SU-DHL-6 (cell line): ENCODE data around the gene DPH1.

Source experiments
- H2AFZ ChIP-seq: fragments of 200-600 bp; sonication (generic); 2 replicates; pipeline ENCODE4 v1.6.1; 2014; ENCODE audit warnings: low read depth, mild to moderate bottlenecking, moderate library complexity, mixed read lengths, antibody characterized with exemption, low read length; ENCODE audit not compliant: severe bottlenecking
- H3F3A ChIP-seq: fragments of 200-600 bp; shearing (Covaris generic); 2 replicates; pipeline ENCODE4 v1.6.0; 2016; ENCODE audit warnings: antibody characterized with exemption, mild to moderate bottlenecking; ENCODE audit not compliant: insufficient read depth
- H3K27ac ChIP-seq: fragments of 200-600 bp; sonication (generic); 2 replicates; pipeline ENCODE4 v1.5.1; 2016; ENCODE audit warnings: low read depth, mild to moderate bottlenecking, low read length, moderate library complexity, mixed read lengths
- H3K27me3 ChIP-seq: fragments of 200-600 bp; sonication (generic), shearing (Covaris generic); 2 replicates; pipeline ENCODE4 v1.6.0; 2014; ENCODE audit warnings: mild to moderate bottlenecking, low read length
- H3K36me3 ChIP-seq: fragments of 200-600 bp; sonication (generic); 2 replicates; pipeline ENCODE4 v1.6.1; 2014; ENCODE audit warnings: mild to moderate bottlenecking, low read length, mixed read lengths
- H3K4me2 ChIP-seq: fragments of 300-600, 200-600 bp; shearing (Covaris generic), sonication (generic); 2 replicates; pipeline ENCODE4 v1.6.0; 2014; ENCODE audit warnings: low read length, low read depth, mild to moderate bottlenecking; ENCODE audit not compliant: poor library complexity, severe bottlenecking
- H3K4me3 ChIP-seq: fragments of 200-600 bp; sonication (generic); 2 replicates; pipeline ENCODE4 v1.5.1; 2014; ENCODE audit warnings: antibody characterized with exemption, low read length, mild to moderate bottlenecking, mixed read lengths; ENCODE audit not compliant: insufficient read depth, poor library complexity, severe bottlenecking
- H3K79me2 ChIP-seq: fragments of 200-600 bp; sonication (generic); 2 replicates; pipeline ENCODE4 v1.6.1; 2014; ENCODE audit warnings: mild to moderate bottlenecking, low read length, moderate library complexity; ENCODE audit not compliant: insufficient read depth
- H3K9ac ChIP-seq: fragments of 200-600 bp; sonication (generic); 2 replicates; pipeline ENCODE4 v1.7.0; 2014; ENCODE audit warnings: mild to moderate bottlenecking, low read length
- H3K9me2 ChIP-seq: fragments of 200-600 bp; sonication (generic); replicated peaks from 2 replicates; pipeline ENCODE4 v1.6.1; 2014; ENCODE audit warnings: low read length; ENCODE audit not compliant: insufficient read depth
- H3K9me3 ChIP-seq: fragments of 200-600 bp; sonication (generic); 2 replicates; pipeline ENCODE4 v1.6.1; 2014; ENCODE audit warnings: low read length, mixed read lengths; ENCODE audit not compliant: insufficient read depth
- H4K20me1 ChIP-seq: fragments of 200-600 bp; sonication (generic); 2 replicates; pipeline ENCODE4 v1.6.1; 2014; ENCODE audit warnings: low read depth, mild to moderate bottlenecking, antibody characterized with exemption, low read length, moderate library complexity, mixed read lengths
- EZH2phosphoT487 ChIP-seq: fragments of 200-600 bp; sonication (generic), shearing (Covaris generic); conservative IDR thresholded peaks from 2 replicates; pipeline ENCODE4 v1.6.1; 2018; ENCODE audit warnings: mild to moderate bottlenecking, antibody characterized with exemption, low read length, moderate library complexity, mixed read lengths
- TF ChIP-seq, protein P1 (sequence below): fragments of 200-600 bp; sonication (generic); IDR thresholded peaks from one replicate; pipeline ENCODE4 v1.5.1; 2017; ENCODE audit warnings: antibody characterized with exemption, mild to moderate bottlenecking, low read length, moderate library complexity; ENCODE audit not compliant: insufficient read depth, poor library complexity, severe bottlenecking

DPH1 gene

DNA sequence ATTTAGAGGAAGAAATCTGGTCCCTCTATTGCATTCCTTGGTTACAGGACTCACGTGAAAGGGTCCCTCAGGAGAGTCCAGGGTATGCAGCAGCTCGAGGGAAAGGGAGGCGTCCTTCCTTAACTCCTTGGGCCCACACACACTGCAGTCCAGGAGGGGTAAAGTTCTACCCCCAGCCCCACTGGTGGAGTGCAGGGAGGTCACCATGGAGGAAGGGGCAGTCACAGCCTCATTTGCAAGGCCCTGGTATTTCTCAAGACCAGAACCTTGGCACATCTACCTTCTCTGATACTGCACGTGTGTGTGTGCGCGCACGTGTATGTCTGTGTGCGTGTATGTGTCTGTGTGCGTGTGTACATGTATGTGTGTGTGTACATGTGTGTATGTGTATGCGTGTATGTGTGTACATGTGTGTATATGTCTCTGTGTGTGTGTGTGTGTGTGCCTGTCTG lies 36.0 kb downstream of the DPH1 start:
- no peaks in the 10 kb centered on the region for H3K9me3 ChIP-seq
- H3F3A ChIP-seq, result no peaks in the 10 kb centered on the region
- H3K4me2 ChIP-seq, result no peak overlapping the region
- no peak overlapping the region for H3K4me3 ChIP-seq
- no peaks in the 10 kb centered on the region for H3K36me3 ChIP-seq
- TF ChIP-seq EZH2phosphoT487, result no peak
- TF ChIP-seq, protein P1, sequence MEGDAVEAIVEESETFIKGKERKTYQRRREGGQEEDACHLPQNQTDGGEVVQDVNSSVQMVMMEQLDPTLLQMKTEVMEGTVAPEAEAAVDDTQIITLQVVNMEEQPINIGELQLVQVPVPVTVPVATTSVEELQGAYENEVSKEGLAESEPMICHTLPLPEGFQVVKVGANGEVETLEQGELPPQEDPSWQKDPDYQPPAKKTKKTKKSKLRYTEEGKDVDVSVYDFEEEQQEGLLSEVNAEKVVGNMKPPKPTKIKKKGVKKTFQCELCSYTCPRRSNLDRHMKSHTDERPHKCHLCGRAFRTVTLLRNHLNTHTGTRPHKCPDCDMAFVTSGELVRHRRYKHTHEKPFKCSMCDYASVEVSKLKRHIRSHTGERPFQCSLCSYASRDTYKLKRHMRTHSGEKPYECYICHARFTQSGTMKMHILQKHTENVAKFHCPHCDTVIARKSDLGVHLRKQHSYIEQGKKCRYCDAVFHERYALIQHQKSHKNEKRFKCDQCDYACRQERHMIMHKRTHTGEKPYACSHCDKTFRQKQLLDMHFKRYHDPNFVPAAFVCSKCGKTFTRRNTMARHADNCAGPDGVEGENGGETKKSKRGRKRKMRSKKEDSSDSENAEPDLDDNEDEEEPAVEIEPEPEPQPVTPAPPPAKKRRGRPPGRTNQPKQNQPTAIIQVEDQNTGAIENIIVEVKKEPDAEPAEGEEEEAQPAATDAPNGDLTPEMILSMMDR, result no peak
- H3K9ac ChIP-seq, result no peak overlapping the region
- H3K27ac ChIP-seq, result no peak overlapping the region
- no peaks in the 10 kb centered on the region for H3K79me2 ChIP-seq
- H2AFZ ChIP-seq, result no peak overlapping the region
- no peaks in the 10 kb centered on the region for H4K20me1 ChIP-seq
- no peaks in the 10 kb centered on the region for H3K27me3 ChIP-seq
- H3K9me2 ChIP-seq, result no peaks in the 10 kb centered on the region

DNA sequence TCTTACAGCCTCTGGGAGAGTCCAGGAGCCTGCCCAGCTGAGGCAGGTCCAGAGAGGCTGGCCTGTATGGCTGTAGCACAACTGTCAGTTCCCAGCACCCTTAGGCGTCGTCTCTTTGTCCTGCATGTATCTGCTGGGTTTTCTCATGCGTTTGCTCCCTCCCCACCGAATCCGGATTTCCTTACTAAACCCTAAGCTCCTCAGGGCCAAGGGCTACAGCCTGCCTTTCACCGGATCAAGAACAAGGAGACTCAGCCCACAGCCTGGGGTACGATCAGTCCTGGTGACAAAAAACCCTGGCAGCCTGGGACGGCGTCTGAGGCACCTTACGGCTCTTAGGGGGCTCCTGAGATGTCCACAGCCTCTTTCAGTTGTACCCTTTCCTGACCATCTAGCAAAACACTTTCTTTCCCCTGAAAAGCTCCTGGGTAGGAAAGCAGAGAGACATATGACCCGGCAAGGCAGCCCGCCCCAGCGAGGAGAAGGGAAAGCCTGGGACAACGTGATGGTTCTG lies 37.2 kb downstream of the DPH1 start:
- H3K27ac ChIP-seq, result no peak overlapping the region
- H3K9ac ChIP-seq, result no peak overlapping the region
- no peaks in the 10 kb centered on the region for H3K9me2 ChIP-seq
- H3K4me3 ChIP-seq, result no peak overlapping the region
- TF ChIP-seq, protein P1, result no peak
- no peak for TF ChIP-seq EZH2phosphoT487
- no peak overlapping the region for H2AFZ ChIP-seq
- H3K79me2 ChIP-seq, result no peaks in the 10 kb centered on the region
- no peaks in the 10 kb centered on the region for H3K36me3 ChIP-seq
- no peaks in the 10 kb centered on the region for H3F3A ChIP-seq
- H3K9me3 ChIP-seq, result no peaks in the 10 kb centered on the region
- H3K27me3 ChIP-seq, result no peaks in the 10 kb centered on the region
- H3K4me2 ChIP-seq, result no peak overlapping the region
- H4K20me1 ChIP-seq, result no peaks in the 10 kb centered on the region

DNA sequence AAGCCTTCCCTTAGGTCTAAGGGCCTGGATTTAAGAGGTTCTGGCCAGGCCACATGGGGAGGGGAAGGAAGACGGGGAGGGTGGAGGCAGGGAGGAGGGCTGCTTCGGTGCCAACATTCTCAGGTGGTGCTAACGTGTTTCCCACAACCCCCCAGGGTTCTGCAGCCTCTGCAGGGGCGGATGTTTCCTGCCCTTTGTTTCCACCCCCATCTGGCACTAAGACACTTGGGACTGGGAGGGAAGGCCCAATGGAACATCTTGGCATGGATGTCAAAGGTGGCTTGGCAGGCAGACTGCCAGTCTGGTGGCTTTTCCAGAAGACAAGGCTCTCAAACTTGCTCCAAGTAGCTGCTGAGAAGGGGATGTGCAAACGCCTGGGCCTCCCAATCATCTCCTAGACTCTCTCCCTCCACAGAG lies 37.7 kb downstream of the DPH1 start:
- Histone ChIP-seq H3K4me2 (no peak overlapping the region), H3K27me3 (no peaks in the 10 kb centered on the region), H3F3A (no peaks in the 10 kb centered on the region), H3K9ac (no peak overlapping the region), H3K9me2 (no peaks in the 10 kb centered on the region), H3K36me3 (no peaks in the 10 kb centered on the region), H4K20me1 (no peaks in the 10 kb centered on the region), H3K9me3 (no peaks in the 10 kb centered on the region), H2AFZ (no peak overlapping the region), H3K79me2 (no peaks in the 10 kb centered on the region), H3K27ac (no peak overlapping the region), H3K4me3 (no peak overlapping the region)
- TF ChIP-seq, protein P1, result no peak
- no peak for TF ChIP-seq EZH2phosphoT487
